Measurements from ENCODE around the gene TM4SF18.

- TF ChIP-seq, protein P1, sequence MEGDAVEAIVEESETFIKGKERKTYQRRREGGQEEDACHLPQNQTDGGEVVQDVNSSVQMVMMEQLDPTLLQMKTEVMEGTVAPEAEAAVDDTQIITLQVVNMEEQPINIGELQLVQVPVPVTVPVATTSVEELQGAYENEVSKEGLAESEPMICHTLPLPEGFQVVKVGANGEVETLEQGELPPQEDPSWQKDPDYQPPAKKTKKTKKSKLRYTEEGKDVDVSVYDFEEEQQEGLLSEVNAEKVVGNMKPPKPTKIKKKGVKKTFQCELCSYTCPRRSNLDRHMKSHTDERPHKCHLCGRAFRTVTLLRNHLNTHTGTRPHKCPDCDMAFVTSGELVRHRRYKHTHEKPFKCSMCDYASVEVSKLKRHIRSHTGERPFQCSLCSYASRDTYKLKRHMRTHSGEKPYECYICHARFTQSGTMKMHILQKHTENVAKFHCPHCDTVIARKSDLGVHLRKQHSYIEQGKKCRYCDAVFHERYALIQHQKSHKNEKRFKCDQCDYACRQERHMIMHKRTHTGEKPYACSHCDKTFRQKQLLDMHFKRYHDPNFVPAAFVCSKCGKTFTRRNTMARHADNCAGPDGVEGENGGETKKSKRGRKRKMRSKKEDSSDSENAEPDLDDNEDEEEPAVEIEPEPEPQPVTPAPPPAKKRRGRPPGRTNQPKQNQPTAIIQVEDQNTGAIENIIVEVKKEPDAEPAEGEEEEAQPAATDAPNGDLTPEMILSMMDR (optimal IDR thresholded peaks at IDR 0.05 in 1 of 3, IDR thresholded peaks at IDR 0.05 in 1 of 3, conservative IDR thresholded peaks at IDR 0.05 in 1 of 3; ENCODE audit: extremely low read depth in 1 of 3, insufficient read depth in 2 of 3, low read length in 3 of 3), result no peak
- no peak for TF ChIP-seq EZH2 (IDR thresholded peaks at IDR 0.05; ENCODE audit: low read length)
These were observed 43.4 kb upstream of the TM4SF18 start for GRCh38 chr3:149376718-149377407.
